COLO668 (cell line): ENCODE results near the gene PPCS.
"Not testable (repeated sequence)": the region's sequence is repeated elsewhere in the genome, so short reads cannot be mapped to it uniquely, and the experiment has no call there.

Experiments
- DNase-seq: peaks from one replicate; lab custom pipeline; 2025; ENCODE audit not compliant: unreplicated experiment; lab: John Stamatoyannopoulos, UW

PPCS gene

DNA sequence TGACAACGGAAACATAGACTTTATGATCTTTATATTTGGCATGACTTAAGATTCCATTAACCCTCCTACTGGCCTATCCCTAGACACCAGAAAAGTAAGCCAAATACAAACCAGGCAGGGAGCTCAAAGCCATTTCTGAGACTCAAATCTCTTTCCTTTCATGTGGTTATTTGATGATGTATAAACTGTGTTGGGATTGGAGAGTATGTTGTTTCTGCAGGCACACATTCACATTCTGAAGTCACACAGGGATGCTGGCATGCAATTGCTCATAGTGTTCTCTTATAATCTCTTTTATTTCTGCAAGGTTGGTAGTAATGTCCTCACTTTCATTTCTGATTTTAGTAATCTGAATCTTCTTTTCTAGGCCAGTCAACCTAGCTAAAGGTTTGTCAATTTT lies 6.3 kb upstream of the PPCS start:
- DNase-seq: no peak

DNA sequence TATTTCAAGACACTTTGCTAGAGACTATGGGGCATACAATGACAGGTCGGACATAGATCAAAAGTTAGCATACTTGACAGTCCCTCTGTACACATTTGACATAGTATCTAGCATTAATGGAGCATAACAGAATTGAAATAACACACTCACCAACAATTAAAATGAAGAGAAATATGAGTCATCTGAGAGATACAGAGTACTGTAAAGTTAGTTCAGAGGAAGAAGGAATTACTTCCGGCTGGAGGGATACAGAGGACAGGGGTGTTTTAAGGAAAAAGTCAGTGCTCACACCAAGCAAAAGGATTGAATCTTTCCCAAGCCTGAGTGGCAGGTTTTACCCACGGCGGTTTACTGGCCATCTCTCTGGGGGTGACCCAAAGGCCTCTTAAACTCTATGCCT lies 3.0 kb upstream of the PPCS start:
- DNase-seq: no peak

DNA sequence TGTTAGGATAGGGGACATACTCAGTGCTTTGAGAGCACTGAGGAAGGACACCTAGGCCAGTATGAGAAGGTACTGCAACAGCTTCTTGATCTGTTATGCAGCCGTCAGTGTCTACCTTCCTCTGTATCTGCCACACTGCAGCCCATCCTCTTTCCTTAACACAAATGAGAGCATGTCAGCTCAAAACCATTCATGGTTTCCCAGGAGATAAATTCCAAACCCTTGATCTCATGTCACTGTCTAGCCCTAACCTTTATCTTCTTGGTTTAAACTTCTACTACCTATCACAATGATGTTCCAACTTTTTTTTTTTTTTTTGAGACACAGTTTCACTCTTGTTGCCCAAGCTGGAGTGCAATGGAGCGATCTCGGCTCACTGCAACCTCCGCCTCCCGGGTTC lies 1.9 kb upstream of the PPCS start:
- DNase-seq: no peak

DNA sequence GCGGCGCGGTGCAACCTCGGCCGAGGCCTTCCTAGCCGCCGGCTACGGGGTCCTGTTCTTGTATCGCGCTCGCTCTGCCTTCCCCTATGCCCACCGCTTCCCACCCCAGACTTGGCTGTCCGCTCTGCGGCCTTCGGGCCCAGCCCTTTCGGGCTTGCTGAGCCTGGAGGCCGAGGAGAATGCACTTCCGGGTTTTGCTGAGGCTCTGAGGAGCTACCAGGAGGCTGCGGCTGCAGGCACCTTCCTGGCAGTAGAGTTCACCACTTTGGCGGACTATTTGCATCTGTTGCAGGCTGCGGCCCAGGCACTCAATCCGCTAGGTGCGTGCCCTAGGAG lies 379 bp downstream of the PPCS start:
- peak; percentile 89 for DNase-seq

DNA sequence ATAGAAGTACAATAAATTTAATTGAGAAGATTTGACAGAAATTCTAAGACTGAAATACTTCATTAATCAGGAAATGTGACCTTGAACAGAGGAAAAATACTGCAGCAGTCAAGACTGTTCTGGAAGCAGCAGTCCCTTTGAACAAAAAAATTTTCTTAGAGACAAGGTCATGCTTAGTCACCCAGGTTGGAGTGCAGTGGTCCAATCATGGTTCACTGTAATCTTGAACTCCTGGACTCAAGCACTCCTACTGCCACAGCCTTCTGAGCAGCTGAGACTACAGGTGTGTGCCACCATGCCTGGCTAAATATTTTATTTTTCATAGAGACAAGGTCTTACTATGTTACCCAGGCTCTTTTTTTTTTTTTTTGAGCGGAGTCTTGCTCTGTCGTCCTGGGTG lies 4.9 kb downstream of the PPCS start:
- DNase-seq: no peak

DNA sequence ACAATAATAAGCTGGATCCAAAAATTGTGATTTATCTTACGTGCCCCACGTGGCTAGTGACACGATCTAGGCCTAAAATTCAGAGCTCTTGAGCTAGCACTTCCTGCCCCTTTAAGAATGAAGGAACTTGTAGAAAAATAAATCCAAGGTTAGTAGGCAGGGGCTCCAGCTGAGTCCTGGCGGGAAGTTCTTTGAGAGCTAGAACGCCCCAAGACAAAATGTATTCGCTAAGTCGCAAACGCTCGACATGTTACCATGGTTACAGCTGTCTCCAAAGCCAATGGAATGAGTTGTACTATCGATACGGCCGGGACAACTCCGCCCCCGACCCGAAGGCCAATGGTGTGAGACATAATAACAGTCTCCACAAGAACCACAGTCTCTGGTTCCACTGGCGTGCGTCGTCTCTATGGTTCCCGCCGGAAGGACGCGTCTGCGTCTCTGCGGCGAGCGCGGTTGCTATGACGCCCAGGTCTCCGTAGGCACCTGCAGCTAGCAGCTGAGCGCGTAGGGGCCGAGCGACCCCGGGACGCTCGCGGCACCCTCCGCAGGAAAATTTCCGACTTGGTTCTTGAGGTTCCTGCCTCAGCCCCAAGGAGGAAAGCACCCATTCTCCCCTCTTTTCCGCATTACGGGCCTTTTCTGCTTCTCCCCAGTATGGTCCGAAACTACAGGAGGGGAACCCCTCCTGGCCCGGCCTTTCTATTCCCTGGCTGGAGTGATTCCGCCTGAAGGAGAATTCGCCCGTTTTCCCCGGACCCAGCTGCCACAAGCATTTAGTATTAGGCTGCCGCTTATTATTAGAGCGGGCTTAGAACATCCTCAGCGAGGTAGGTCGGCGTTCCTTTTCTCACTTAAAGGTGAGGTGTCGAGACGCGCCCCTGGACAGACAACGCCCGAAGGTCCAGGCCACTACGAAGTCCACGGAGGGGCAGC lies 6.8 kb downstream of the PPCS start, which contains the start of gene CCDC30:
Gene CCDC30 (plus strand): TSS at position 459 of the 936 bp plus-strand sequence. CDS start 17,266 bp downstream, outside the sequence.
- DNase-seq: peak; percentile 100

DNA sequence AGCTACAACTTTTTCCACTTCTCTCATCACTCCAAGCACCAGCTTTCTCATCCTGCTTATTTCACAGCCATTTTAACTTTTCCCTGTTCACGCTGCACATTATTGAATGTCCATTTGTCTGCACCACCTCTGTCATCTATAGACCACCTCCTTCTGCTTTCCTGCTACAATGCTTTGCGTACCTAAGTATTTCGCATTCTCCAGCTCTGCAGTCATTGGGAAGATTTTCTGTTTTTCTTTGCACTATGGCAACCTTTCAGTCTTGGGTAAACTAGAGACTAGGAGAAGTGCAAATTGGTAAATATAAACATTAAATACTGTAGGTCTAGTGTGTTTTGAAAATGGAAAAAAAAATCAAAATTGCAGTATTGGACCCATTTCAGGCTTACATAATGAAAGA lies 7.6 kb downstream of the PPCS start:
- no peak for DNase-seq

DNA sequence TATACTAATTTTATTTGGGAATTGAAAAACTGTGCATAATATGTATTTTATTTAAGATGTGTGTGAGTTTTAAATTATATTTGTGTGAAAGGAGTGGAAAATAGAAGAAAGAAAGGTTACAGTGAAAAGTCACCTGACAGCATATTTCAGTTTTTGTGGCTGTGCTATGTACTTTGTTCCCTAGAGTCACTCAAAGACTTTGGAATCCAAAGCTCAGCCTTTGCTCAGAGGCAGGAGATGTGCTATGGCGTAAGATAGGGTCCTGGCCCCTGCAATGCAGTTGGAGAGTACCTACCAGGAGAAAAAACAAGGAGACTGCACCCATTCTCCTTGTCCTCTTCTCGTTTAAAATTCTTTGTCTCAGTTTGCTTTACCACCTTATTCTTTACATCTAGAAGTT lies 9.7 kb downstream of the PPCS start:
- no peak for DNase-seq

DNA sequence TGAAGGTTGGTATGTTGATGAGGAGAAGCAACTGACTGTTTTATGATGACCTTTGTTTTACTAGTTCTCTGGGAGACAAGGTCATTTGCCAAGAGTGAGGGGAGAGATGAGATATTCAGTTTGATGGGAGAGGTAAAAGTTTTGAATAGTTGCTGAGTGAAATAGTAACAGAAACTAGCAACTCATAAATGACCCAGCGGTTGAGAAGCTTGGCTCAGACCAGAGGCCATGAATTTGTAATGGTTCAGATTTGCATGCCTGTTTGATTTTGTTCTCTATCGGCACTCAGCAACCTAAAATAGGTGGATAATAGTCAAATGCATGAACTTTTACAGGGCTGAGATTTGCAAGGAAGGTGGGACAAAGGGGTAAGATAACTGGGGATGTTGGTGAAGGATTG lies 13.4 kb downstream of the PPCS start:
- DNase-seq: no peak

DNA sequence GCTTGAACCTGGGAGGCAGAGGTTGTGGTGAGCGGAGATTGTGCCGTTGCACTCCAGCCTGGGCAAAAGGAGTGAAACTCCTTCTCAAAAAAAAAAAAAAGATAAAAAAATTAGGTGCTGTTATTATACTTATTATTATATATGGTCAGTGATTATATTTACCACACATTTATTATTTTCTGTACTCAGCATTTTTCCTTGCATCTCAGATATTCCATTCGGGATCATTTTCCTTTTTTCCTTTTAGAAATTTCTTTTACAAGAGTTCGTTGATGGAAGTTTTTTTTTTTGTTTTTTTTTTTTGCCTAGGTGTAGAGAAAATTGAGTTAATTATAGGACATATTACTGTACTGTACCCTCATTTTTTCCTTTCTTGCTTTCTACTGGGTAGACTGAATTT lies 20.3 kb downstream of the PPCS start:
- no peak for DNase-seq

DNA sequence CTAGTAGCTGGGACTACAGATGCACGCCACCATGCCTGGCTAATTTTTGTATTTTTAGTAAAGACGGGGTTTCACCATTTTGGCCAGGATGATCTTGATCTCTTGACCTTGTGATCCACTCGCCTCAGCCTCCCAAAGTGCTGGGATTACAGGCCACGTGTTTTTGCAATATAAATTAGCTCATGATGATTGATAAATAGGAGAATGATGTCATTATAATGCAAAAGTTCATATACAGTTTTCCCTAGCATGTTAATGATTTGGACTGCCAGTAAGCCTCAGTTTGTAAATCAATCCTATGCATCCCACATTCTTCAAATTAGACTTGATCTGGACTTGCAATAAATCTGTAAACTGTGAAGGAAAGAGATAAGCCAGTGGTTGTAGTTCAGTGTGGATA lies 21.0 kb downstream of the PPCS start:
- DNase-seq: not testable (repeated sequence)

DNA sequence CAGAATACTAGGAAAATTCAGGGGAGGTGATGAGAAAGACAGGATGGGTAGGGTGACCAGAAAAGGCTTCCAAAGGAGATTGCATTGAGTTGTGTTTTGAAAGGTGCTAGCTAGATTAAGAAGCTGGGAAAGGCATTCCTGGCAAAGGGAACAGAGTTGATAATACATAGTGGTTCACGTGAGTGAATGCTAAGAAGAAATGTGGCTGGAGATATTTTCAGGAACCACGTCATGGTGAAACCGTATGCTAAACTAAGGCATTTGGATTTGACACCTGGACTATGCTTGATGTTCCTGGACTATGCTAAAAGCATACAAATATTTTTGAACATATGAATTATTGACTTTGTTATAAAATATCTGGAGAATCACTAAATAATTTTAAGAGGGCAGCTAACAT lies 21.4 kb downstream of the PPCS start:
- DNase-seq: no peak

DNA sequence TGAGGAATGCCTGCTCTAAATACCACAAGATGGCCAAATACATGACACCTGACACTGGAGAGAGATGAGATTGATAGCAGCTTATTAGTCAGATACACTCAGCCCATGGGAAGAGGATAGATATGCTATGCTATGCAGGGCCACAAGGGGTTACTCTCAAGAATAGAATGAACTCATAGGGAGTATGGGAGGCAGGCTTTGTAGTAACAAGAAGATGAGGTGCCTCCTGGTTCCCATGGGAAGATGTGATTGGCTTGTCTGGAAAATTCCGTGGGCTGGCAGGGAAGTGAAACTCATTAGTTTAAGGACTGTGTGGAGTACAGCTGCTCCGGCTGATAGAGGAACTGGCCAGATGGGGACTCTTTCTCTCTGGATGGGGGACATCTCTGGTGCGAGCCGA lies 23.3 kb downstream of the PPCS start:
- DNase-seq: no peak

DNA sequence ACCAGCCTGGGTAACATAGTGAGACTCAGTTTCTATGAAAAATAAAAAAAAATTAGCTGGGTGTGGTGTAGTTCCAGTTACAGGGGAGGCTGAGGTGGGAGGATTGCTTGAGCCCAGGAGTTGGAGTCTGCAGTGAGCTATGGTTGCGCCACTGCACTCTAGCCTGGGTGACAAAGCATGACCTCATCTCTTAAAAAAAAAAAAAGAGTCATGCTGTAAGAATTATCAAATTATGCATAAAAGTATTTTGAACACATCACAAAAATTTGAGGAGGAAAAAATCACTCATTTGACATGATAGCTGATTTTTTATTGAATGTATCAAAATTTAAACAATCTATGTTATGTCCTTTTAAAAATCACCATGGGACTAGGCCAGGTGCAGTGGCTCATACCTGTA lies 24.6 kb downstream of the PPCS start:
- DNase-seq: no peak

DNA sequence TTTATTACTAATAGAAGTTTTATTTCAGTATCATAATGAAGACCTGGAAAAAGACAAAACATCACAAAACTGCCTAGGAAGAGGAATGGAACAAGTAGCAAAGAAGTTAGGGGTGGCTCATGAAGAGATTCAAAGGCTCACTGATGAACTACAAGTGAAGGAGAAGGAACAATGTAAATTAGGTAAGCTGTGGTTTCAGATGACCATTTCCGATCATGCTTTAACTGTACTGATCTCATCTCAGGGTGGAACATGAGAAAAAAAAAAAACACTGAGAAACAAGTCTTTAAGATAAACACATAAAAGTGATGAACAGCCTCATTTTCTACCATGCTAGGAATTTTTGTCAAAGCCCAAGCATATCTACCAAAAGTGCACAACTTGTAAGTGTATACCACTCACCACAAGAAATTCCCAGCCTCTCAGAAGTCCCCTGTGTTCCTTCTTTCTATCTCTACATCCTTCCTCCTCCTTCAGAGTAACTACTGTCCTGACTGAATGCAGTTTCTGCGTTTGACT lies 26.4 kb downstream of the PPCS start:
- no peak for DNase-seq

DNA sequence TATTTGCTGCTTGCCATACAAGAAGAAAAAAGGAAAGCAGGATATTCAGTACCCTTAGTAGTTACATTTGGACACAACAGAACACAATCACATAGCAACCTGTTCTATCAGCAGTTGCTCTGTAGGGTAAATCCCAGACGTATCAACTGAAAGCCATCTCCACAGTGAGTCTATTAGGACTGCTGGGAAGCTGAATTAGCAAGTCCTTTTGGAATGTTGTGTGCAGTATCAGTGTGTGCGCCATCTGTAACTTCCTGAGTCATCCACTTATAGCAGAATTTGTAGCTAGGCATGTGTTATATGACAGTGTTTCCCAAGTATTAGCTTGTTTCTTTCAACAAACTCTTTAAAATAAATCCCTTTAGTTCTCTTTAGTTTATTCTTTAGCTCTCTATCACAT lies 28.0 kb downstream of the PPCS start:
- no peak for DNase-seq

DNA sequence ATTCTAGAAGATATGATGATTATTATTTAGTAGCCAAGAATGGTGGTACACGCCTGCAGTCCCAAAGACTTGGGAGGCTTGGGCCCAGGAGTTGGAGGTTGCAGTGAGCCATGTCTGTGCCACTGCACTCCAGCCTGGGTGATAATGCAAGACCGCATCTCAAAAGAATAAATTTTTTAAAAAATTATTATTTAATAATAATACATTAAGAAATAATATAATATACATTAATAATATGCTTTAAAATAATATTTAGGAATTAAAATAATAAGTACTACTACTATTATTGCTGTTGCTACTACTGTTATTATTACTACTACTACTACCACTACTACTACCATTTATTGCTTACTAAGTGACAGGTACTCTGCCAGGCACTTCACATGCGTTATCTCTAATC lies 33.9 kb downstream of the PPCS start:
- no peak for DNase-seq

DNA sequence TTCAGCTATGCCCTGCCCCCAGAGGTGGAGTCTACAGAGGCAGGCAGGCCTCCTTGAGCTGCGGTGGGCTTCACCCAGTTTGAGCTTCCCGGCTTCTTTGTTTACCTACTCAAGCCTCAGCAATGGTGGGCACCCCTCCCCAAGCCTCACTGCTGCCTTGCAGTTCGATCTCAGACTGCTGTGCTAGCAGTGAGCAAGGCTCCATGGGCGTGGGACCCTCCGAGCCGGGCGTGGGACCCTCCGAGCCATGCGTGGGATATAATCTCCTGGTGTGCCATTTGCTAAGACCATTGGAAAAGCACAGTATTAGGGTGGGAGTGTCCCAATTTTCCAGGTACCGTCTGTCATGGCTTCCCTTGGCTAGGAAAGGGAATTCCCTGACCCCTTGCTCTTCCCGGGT lies 45.7 kb downstream of the PPCS start:
- not testable (repeated sequence) for DNase-seq

DNA sequence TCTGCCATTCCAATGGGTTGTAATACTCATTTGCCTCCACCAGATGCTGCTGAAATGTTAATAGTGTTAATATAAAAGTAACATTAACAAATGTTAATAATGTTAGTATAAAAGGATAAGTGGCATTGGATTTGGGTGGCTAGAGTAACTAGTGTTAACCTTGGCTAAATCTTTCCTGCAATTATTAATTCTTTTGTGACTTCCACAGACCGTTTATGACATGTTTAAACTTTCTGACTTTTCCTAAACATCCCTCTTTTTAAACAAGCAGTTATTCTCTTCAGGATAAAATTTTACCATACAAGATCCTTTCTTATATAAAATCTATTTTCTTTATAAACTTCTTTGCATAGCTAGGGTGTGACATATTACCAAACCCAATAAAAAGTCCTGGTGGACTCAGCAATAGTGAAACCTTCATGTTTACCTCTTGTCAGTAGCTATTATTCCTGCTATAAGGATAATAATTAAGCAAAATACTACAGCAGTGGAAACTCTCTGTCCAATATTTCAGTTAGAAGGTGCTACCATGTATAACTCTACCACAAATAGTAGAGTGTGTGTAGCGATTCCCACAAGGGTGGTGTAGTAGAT lies 48.3 kb downstream of the PPCS start:
- DNase-seq: no peak

DNA sequence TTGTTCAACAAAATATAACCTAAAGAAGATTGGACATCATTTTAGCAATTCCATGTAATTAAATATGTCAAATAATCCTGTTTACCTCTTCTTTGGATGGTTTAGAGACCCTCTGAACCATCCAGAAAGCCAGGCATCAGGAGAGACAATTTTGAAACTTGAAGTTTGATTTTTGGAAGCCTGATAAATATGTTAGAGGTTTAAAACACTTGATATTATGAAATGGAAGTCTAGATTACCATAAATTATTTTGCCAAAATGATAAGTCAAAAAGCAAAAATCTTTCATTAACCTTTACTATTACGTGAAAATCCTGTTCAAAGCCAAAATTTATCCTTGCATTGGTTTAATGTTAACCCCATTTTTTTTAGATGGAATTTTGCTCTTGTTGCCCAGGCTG lies 50.2 kb downstream of the PPCS start:
- no peak for DNase-seq
